Measurements from ENCODE around the gene NFIL3.
"Not testable (repeated sequence)": the region's sequence is repeated elsewhere in the genome, so short reads cannot be mapped to it uniquely, and the experiment has no call there.

Gene NFIL3

DNA sequence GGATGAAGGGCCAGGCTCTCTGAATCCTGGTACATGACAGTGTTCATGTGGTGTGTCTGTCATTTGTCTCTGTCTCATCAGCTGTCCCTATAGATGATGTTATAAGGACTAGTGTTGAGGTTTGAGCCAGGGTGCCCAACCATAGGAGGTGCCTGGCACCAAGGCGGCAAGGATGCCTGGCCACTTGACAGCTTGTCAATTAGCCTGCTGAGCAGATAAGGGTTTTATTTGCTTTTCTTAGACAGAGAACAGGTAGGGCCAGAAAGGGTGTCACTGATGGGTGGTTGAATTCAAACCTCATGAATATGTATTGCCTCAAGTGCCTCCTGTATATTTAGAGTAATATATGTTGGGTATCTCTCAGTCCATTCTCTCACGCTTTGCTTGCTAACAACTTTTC lies 31.8 kb downstream of the NFIL3 start:
- DNase-seq = no peak

DNA sequence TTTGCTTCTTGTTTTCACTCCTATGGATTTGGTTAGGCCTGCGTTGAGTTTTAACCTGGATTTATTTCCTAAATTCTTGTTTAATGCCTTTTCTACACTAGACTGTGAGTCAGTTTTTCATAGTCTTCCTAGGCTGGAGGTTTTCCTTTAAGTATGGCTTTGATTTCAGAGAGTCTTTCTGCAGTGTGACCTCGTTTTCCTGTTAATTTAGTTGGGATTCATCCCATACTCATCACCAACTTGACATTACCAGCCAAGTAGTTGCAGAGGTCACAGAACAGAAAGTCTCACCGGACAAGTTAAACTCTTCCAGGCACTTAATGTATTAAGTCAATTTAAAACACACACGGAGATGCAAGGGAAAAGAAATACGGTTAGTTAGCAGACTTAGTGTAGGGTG lies 32.2 kb downstream of the NFIL3 start:
- no peak for DNase-seq

DNA sequence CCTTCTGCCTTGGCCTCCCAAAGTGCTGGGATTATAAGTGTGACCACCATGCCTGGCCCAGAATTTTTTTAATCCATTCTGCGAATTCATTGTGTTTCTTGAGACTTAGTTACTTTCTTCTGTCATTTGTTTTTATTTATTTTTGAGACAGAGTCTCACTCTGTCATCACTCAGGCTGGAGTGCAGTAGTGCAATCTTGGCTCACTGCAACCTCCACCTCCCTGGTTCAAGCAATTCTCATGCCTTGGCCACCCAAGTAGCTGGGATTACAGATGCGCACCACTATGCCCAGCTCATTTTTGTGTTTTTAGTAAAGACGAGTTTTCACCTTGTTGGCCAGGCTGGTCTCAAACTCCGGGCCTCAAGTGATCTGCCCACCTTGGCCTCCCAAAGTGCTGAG lies 33.9 kb downstream of the NFIL3 start:
- DNase-seq = not testable (repeated sequence)

DNA sequence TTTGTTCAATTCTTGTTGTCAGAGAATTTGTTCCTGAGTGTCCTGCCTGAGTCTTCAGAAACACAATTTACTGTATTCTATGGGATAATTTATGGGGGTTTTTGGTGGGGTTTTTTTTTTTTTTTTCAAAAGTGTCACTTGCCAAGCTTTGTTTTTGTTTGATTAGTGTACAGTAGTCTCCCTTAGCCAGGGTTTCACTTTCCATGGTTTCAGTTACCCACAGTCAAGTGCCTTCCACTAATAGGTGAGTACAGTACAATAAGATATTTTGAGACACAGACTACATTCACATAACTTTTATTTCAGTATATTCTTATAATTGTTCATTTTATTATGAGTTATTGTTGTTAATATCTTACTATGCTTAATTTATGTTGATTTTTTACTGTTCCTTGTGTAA lies 36.9 kb downstream of the NFIL3 start:
- no peak for DNase-seq

DNA sequence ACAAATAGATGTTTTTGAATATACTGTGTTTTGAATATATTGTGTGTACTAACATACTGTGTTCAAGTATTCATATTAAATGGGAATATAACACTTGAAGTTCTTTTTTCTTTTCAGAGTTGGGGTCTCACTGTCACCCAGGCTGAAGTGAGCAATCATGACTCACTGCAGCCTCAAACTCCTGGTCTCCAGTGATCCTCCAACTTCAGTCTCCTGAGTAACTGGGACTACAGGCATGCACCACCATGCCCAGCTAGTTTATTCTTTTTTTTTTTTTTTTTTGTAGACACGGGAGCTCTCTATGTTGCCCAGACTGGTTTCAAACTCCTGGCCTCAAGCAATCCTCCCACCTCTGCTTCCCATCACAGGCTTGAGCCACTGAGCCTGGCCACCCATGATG lies 38.7 kb downstream of the NFIL3 start:
- no peak for DNase-seq

DNA sequence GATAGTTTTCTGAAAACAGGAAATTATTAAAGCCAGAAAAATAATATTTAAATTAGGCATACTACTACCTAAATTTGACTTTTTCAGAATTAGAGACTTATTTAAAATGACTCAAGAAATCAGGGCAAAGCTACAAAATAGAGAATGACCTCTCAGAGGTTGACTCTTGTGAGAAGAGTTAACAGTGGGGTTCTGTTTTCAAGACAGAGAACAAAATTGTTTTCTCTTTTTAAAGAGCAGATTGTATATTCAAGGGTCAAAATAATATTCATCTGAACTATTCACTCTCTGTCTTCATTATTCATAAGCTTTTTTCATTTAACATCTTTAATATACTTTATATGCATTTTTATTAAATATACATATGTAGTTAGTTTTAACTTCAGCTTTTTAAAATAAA lies 40.1 kb downstream of the NFIL3 start:
- DNase-seq = no peak

DNA sequence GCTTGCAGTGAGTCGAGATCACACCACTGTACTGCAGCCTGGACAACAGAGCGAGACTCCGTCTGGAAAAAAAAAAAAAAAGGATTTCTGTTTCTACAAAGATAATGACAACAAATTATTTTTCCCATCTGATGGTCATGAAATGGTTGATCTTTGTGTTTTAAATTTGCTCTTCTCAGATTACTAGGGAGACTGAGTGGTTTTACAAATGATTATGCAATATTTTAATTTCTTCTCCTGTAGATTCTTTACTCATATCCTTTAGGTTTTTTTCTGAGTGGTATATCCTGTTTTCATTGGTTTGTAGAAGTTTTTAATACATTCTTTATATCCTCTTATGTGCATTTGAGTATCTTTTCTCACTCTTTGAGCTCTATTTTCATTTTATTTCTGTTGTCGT lies 41.3 kb downstream of the NFIL3 start:
- DNase-seq = no peak

DNA sequence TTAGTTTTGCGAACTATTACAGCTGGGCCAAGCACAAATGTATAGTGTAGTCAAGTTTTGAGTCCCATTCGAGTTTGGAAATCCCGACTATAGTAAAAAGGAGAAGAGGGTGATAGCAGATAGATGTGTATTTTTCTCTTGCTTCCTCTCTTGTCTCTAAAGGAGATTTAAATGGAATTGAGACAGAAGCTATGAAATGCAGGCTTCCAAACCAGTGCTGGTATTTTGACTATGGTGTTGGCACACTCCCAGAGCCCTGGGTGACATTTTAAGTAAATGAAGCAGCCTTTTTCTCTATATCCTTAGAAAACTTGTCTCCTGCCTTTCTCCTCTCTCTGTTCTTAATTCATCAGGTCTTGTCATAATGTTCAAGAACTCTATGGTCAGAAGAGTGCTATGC lies 44.2 kb downstream of the NFIL3 start:
- no peak for DNase-seq

DNA sequence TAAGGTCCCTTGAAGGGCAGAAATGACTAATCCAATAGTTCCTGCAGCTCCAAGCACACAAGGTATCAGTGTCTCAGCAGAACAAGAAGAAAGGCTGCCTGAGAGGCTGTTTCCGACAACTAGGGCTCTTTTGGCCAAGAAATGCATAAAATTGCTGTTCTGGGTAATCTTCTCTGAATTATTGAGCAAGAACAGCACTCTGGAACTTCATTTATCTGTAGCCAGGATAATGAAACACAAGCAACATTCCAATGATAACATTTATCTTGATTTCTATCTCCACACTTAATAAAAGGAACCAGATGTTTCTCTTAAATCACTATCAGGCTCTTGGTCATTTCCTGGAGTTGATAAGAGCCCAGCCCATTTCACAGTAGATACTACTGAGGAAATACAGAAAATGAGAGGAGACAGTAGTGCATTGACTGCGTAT lies 44.9 kb downstream of the NFIL3 start:
- no peak for DNase-seq

DNA sequence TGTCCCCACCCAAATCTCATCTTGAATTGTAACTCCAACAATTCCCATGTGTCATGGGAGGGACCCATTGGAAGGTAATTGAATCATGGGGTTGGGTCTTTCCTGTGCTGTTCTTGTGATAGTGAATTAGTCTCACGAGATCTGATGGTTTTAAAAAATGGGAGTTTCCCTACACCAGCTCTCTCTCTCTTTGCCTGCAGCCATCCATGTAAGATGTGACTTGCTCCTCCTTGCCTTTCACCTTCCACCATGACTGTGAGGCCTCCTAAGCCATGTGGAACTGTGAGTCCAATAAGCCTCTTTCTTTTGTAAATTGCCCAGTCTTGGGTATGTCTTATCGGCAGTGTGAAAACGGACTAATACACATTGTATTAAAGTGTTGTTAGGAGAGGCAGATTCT lies 45.6 kb downstream of the NFIL3 start:
- not testable (repeated sequence) for DNase-seq

DNA sequence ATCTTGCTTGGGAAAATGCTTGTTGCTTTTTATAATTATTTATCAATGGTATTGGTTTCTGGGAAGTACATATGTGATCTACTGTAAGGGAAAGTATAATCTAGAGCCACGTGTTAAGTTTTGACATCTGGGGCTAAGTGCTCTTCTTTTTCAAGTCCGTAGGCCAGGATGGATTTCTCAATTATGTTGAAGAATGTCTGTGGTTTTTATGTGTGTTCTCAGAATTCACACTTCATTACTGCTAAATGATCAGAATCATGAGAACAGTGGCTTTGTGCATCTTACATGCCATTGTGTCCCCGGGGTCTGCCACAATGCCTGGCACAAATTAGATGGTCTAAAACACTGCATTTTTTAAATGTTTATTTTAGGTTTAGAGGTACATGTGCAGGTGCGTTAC lies 47.4 kb downstream of the NFIL3 start:
- no peak for DNase-seq

DNA sequence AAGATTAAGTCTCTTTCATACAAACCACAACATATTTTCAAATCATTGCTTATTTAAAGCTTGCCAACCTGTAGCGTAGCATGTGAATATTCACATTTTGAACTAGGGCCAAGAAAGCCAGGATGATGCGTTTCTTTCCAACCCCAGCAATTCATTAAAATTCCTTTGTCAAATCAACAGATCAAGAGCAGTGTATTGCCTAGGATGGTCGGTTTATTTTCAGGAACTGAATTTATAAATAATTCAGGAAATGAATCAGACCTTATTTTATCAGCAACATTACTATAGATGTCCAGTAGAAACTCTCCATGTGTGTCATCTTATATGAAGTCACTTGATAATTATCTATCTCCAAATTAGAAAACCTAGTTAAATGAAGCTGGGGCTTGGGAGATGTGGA lies 48.7 kb downstream of the NFIL3 start:
- DNase-seq = no peak

DNA sequence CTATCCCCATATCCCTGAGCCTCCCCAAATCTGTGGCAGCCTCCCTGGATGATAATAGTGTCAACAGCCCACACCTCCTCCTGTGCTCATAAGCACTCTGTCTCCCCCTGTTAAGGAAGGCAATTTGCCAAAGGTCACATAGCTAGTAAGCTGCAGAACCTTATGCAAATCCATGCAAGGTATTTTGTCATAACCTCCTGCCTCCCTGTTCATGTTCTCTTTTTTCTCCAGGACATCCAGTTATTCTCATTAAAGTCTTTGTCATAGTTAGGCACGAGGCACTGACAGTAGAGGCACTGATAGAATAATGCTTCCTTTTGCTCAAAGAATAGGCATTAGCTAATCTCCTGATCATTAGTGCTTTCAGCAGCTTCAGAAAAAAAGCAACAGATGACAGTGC lies 51.7 kb downstream of the NFIL3 start:
- no peak for DNase-seq

DNA sequence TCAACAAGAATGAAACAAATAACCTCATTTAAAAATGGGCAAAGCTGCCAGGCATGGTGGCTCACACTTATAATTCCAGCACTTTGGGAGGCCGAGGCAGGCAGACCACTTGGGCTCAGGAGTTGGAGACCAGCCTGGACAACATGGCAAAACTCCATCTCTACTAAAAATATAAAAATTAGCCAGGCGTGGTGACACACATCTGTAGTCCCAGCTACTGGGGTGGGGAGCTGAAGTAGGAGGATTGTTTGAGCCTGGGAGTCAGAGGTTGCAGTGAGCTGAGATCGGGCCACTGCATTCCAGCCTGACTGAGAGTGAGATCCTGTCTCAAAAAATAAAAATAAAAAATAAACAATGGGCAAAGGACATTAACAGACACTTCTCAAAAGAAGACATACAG lies 53.6 kb downstream of the NFIL3 start:
- not testable (repeated sequence) for DNase-seq

DNA sequence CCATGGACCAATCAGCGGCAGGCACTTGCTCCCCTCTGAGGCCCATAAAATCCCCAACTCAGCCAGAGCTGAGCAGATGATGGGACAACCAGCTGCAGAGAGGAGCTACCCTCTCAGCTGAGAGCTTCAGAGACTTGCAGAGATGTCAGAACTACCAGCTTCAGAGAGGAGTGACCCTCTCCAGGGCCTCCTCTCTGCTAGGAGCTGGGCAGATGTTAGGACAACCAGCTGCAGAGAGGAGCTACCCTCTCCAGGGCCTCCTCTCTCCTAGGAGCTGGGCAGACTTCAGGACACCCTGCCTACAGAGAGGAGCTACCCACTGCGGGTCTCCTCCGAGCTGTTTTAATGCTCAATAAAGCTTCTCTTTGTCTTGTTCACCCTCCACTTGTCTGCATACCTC lies 58.9 kb downstream of the NFIL3 start:
- DNase-seq = no peak

DNA sequence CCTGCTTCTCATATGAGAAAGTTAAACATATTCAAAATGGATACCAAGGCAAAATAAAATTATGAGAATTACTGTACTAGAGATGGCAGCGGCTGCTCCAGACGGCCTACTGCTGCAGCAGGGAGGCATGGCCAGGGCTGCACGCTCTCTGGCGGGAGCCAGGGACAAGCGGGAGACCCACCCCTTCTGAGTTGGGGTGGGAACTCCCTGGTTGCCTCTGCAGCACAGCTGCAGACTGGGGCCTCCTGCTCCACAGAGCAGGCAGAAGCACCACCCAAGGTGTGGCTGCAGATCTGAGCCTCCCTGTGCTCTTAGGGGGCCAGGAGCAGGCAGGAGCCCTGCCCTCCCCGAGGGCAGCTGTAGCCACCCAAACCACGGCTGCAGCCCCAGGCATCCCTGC lies 59.6 kb downstream of the NFIL3 start:
- DNase-seq = no peak

DNA sequence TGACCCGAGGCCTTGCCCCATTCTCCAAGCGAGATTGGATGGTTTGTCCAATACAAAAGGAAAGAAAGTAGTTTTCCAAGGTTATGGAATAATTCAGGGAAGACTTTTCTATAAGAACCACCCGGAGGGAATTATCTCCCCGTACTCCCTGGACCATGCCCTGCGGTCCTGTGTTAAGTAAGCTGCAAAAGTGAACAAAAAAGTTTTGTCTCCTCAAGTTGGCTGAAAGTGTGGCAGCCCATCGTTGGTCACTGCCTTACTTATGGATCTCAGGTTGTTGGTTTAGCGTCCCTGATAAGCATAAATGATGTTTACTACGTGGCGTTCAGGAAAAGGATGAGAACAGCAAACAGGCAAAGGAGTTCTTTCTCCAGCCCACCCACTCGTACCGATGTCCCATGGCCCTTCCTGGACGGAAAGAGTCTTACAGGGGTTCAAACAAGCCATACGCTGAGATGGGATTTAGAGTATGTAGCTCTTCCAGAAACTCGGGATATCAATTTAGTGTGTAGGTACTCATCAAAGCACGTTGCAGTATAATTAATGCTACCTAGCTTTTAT lies 61.5 kb downstream of the NFIL3 start:
- no peak for DNase-seq

DNA sequence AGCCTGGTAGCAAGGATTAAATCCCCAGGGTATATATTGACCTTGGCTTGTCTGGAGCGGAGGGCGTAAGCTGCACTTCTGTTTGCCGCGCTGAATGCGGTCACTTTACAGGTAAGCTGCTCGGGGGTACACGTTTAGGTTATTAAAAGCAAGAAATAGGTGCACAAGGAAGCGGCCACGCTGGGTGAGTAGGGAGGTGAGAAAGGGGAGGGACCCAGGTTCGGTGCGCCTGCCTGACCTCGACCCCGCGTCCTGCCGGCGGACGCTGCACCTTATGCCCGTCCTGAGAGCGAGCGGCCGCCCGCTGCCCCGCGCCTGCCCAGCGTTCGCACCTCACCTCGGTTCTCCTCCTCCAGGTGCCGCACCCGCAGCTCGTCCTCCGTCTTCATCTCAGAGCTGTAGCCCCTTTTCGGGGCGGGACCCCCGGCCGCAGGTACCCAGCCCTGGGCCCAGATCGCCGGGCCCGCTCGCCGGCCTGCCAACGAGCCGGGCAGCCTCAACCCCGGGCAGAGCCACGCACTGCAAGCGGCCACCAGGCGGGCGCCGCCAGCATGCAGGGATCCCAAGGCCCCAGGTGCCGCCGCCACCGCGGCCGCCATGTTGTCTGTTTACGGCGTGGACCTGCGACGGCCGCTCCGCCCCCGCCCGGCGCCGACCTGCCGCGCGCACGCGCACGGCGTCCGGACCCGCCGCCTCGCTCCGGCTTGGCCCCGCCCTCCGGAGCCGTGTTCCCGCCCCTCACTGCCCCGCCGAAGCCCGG lies 62.2 kb downstream of the NFIL3 start, which contains the start of gene AUH:
AUH (minus strand) TSS at position 628 of the 760 bp plus-strand sequence; CDS start at position 599, 29 bp downstream.
- DNase-seq = peak; percentile 27 to 57

DNA sequence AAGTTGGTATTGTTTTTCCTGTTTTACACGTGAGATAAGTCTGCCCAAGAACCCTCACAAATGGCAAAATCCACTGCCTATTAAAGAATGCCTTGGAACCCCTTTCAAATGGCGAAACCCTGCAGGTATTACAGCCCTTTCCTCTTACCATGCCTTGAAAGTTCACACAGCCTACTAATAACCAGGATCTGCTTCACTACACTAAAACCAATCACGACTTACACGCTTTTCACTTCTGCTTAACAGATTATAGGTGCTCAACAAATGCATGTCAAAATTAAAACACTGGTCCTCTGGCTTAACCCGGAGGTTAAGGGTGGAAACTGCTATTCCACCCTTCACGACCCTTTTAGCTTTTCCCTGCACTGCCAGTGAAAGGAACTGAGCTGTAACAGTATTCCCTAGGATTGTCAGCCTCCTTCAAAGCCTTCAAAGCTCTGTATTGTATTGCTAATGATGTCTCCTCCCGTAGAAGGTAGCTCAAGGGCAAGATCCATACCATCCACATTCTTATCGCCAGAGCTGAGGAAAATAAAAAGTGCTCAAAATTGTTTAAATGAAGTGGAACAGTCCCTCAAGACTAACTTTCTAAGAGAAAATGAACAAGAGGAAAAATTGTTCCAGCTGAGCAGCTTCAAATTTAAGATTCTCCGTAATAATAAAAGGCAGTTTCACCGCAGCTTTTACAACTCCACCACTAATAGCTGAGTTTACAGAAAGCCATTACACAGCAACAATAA lies 62.9 kb downstream of the NFIL3 start:
- no peak for DNase-seq

DNA sequence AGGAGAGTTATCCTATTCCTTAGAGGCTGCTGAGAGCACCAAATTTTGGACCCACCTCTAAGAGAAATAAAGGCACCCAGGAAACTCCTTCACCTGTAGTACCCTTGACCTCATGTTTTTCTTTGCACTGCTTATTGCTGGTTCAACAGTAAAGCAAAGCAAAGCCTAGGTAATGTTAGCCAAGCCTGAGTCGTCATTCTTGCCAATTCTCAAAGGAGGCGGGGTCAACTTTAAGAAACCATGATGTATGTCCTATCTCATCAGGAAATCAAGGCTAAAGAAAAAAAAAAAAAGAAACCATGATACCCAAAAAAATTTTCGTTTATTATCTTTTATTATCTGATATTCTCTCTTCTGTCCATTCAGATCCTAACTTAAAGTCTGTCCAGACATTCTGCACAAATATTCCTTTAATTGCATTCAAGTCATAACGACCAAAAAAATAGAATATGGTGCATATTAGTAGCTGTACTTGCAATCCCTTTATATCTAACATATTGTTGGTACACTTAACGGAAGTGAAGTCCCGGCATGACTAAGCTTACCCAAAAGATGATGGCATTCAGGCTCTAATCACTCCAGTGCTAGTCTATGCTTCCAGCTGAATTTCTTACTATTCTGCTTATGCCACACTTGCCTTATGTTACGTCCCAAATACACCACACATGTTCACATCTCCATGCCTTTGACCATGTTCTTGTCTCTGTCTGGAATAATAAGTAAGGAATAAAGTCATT lies 63.7 kb downstream of the NFIL3 start:
- no peak for DNase-seq

DNA sequence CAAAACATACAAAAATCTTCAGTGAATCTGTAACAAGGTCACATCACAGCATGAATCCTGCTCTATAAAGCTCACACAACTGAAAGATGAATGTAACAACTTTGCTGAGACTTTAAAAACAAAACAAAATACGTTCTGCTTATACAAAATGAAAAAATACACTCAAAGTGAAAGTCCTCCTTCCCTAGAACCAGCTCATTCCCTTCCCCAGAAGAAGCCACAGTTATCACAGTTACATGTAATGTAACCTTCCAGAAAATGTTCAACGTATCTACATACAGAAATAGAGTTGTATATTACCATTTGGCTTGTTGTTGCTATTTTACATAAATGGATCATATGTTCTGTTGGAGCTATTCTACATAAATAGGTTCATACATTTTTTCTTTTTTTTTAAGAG lies 64.5 kb downstream of the NFIL3 start:
- no peak for DNase-seq
